GM10248 (cell line): ENCODE measurements around the gene ATP2A3.
A peak's percentile ranks its signal among the peaks of the same experiment; 100 is the strongest.

ENCODE experiments used
- CTCF ChIA-PET: fragments of 300-600 bp; sonication (Branson Sonifier 250); formaldehyde crosslinking; extraction: SDS; loops from one replicate; lab custom pipeline; 2021; ENCODE audit warnings: antibody characterized with exemption; lab: Yijun Ruan, JAX
- POLR2A ChIA-PET: fragments of 350-650 bp; sonication (Branson Sonifier 250); formaldehyde crosslinking; extraction: SDS; loops from one replicate; lab custom pipeline; 2020; ENCODE audit warnings: antibody characterized with exemption; lab: Yijun Ruan, JAX
- DNase-seq: peaks from one replicate; pipeline ENCODE4 v3.0.0; 2012; ENCODE audit errors: extremely low spot score
- CTCF ChIP-seq: IDR thresholded peaks from 2 replicates; pipeline ENCODE4 v1.5.1; 2012; ENCODE audit warnings: mild to moderate bottlenecking, low read depth; ENCODE audit errors: extremely low read depth, missing control alignments, control extremely low read depth

Gene ATP2A3

GRCh38 chr17:3964203-3965117, at the start of gene ATP2A3:
Gene ATP2A3, minus strand, starts transcription at chr17:3964437. Its CDS starts 146 bp downstream, at chr17:3964291.
- no peak for TF ChIP-seq CTCF
- CTCF ChIA-PET = interaction anchor here (0.7 to 2.9 kb wide), 15 partner anchors 8 to 227 kb away, joined by 3 to 17 read pairs (median 3); partner anchors contain the start of gene NCBP3
- DNase-seq = peak; percentile 90
- POLR2A ChIA-PET = interaction anchor here (0.7 to 1.2 kb wide), 3 partner anchors 8 to 44 kb away, joined by 3 read pairs; no protein-coding TSS in a partner anchor

GRCh38 chr17:4010754-4011153, 46.5 kb upstream of the ATP2A3 start:
- ChIA-PET CTCF (interaction anchor here (1.5 kb wide), 1 partner anchor 15 kb away, joined by 4 read pairs; no protein-coding TSS in a partner anchor), POLR2A (interaction anchor here (0.7 kb wide), 1 partner anchor 21 kb away, joined by 3 read pairs; no protein-coding TSS in a partner anchor)
- DNase-seq = no peak
- no peak for TF ChIP-seq CTCF

GRCh38 chr17:4009186-4009785, 45.0 kb upstream of the ATP2A3 start:
- no peak for DNase-seq
- no peak for TF ChIP-seq CTCF
- POLR2A ChIA-PET = interaction anchor here (0.8 kb wide), 1 partner anchor 46 kb away, joined by 3 read pairs; the partner anchor contains the start of gene ATP2A3
- CTCF ChIA-PET = interaction anchor here (0.9 to 9.5 kb wide), 12 partner anchors 8 to 165 kb away, joined by 3 to 74 read pairs (median 3); partner anchors contain the start of gene P2RX1

- no peak for TF ChIP-seq CTCF
- DNase-seq = no peak
- ChIA-PET POLR2A (interaction anchor here (0.8 kb wide), 1 partner anchor 45 kb away, joined by 3 read pairs; the partner anchor contains the start of gene ATP2A3), CTCF (interaction anchor here (0.9 to 9.5 kb wide), 12 partner anchors 9 to 165 kb away, joined by 3 to 74 read pairs (median 3); partner anchors contain the start of gene P2RX1)
These were observed 44.4 kb upstream of the ATP2A3 start for GRCh38 chr17:4008441-4009185.

GRCh38 chr17:4008082-4008435, 43.8 kb upstream of the ATP2A3 start:
- POLR2A ChIA-PET = no interaction called here
- no peak for TF ChIP-seq CTCF
- CTCF ChIA-PET = interaction anchor here (1.2 to 9.5 kb wide), 5 partner anchors 9 to 93 kb away, joined by 3 to 74 read pairs (median 12); partner anchors contain the start of gene P2RX1
- DNase-seq = no peak
